HCT116 (cell line): ENCODE results near the gene SLC6A18.

Experiments
- CTCF ChIP-seq, 3 experiments: fragments of 200-600 bp in 1 of 3; sonication (generic) in 1 of 3; IDR thresholded peaks in 2 of 3; conservative IDR thresholded peaks in 1 of 3; 2 replicates each; pipeline ENCODE4 v1.5.1; 2012 to 2017; ENCODE audit warnings: low read depth in 2 of 3, low read length in 2 of 3, antibody characterized with exemption in 1 of 3, borderline replicate concordance in 1 of 3, control low read depth in 1 of 3, mild to moderate bottlenecking in 1 of 3, mixed read lengths in 1 of 3, mixed run types in 1 of 3, moderate library complexity in 1 of 3; ENCODE audit not compliant: insufficient read depth in 1 of 3
- EZH2 ChIP-seq: fragments of 200-600 bp; sonication (generic); IDR thresholded peaks from 2 replicates; pipeline ENCODE4 v1.6.1; 2017; ENCODE audit warnings: antibody characterized with exemption, mixed run types
- JUND ChIP-seq: IDR thresholded peaks from 2 replicates; pipeline ENCODE4 v1.6.1; 2012

DNA sequence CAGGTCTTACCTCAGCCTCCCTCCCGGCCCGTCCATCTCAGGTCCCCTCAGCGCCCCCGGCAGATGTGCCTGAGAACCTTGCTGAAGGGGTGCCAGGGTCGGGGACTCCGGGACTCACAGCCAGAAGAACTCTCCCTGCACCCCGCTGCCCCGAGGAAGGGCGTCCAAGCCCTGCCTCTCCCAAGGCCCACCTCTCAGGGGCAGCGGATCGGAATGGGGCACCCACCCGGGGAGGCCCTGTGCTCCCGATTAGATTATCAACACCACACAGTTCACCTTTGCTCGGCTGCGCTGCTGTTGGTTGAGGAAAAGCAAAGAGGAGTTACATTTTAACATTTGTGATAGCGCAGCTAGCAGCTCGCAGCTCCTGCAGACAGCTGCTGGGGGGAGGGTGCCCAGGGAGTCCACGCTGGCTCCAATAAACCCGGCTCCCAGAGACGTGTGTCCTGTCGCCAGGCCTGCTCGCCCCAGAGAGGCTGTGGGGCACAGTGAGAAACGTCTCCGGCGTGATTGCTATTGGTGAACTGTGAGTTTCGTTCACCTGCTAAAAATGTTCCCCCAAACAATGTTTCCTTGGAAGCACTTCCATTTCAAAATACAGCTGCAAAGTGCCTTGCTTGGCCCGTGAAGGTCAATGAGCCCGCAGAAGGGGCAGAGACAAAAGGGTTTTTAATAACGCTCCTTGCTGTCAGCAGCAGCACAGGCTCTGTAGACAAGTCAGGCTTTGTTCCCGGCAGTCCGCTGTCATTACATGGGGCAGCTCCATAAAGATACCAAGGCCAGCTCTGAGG, 42.4 kb upstream of the SLC6A18 start:
- TF ChIP-seq CTCF (IDR thresholded peaks at IDR 0.05 in 2 of 3, conservative IDR thresholded peaks at IDR 0.05 in 1 of 3; ENCODE audit: borderline replicate concordance in 1 of 3, insufficient read depth in 1 of 3, low read depth in 2 of 3, low read length in 2 of 3): no peak
- no peak for TF ChIP-seq EZH2
- TF ChIP-seq JUND: no peak
